DND-41 (cell line): Measurements from ENCODE around the gene TM9SF3.

Source experiments
- ATAC-seq: fragments of 200-7000 bp; cut with Tn5 transposase; 3 replicates; pipeline ENCODE4 v1.9.1; 2021; ENCODE audit warnings: low read depth; ENCODE audit not compliant: insufficient read depth
- DNase-seq: peaks from one replicate; pipeline ENCODE4 v3.0.0-alpha.2; 2020
- H2AFZ ChIP-seq: 2 replicates; pipeline ENCODE4 v1.6.0; 2012; ENCODE audit warnings: low read depth, low read length
- H3K27ac ChIP-seq: 2 replicates; pipeline ENCODE4 v1.5.1; 2012; ENCODE audit warnings: low read length, inconsistent platforms
- H3K27me3 ChIP-seq: fragments of 200-600 bp; sonication (generic); 2 replicates; pipeline ENCODE4 v1.6.0; 2012; ENCODE audit warnings: low read length, mild to moderate bottlenecking, inconsistent platforms; ENCODE audit not compliant: insufficient read depth, poor library complexity
- H3K36me3 ChIP-seq: 2 replicates; pipeline ENCODE4 v1.5.1; 2012; ENCODE audit warnings: low read length, inconsistent platforms; ENCODE audit not compliant: insufficient read depth
- H3K4me1 ChIP-seq: 2 replicates; pipeline ENCODE4 v1.5.1; 2012; ENCODE audit warnings: mild to moderate bottlenecking, low read length; ENCODE audit not compliant: insufficient read depth
- H3K4me2 ChIP-seq: 2 replicates; pipeline ENCODE4 v1.6.0; 2012; ENCODE audit warnings: mild to moderate bottlenecking, moderate library complexity, low read length, inconsistent platforms; ENCODE audit not compliant: insufficient read depth
- H3K4me3 ChIP-seq, 2 experiments: fragments of 200-600 bp in 1 of 2; shearing (Covaris generic) in 1 of 2; 2 replicates each; pipeline ENCODE4 v1.5.1; 2012 to 2016; ENCODE audit warnings: inconsistent platforms in 2 of 2, low read length in 2 of 2, mild to moderate bottlenecking in 2 of 2, low read depth in 1 of 2, moderate library complexity in 1 of 2
- H3K79me2 ChIP-seq: 2 replicates; pipeline ENCODE4 v1.6.0; 2012; ENCODE audit warnings: low read length, inconsistent platforms; ENCODE audit not compliant: insufficient read depth
- H3K9ac ChIP-seq: 2 replicates; pipeline ENCODE4 v1.6.0; 2012; ENCODE audit warnings: low read depth, mild to moderate bottlenecking, inconsistent platforms, low read length, moderate library complexity
- H3K9me3 ChIP-seq: 2 replicates; pipeline ENCODE4 v1.5.1; 2012; ENCODE audit warnings: low read length, moderate library complexity, mild to moderate bottlenecking, inconsistent platforms; ENCODE audit not compliant: insufficient read depth, severe bottlenecking
- H4K20me1 ChIP-seq: 2 replicates; pipeline ENCODE4 v1.6.0; 2012; ENCODE audit warnings: low read length; ENCODE audit not compliant: insufficient read depth
- CTCF ChIP-seq: IDR thresholded peaks from 2 replicates; pipeline ENCODE4 v1.5.1; 2012; ENCODE audit warnings: borderline replicate concordance, low read length, moderate library complexity, mild to moderate bottlenecking; ENCODE audit not compliant: poor library complexity, severe bottlenecking; ENCODE audit errors: extremely low read depth
- EZH2 ChIP-seq: IDR thresholded peaks from 3 replicates; pipeline ENCODE4 v1.6.1; 2012; ENCODE audit warnings: borderline replicate concordance, low read depth, mild to moderate bottlenecking, moderate library complexity, low read length, inconsistent platforms; ENCODE audit not compliant: severe bottlenecking

The TM9SF3 gene

GRCh38 chr10:96468845-96469244, 118.0 kb downstream of the TM9SF3 start:
- Histone ChIP-seq H3K36me3 (no peaks in the 10 kb centered on the region), H3K9me3 (no peaks in the 10 kb centered on the region), H3K79me2 (no peaks in the 10 kb centered on the region), H4K20me1 (no peaks in the 10 kb centered on the region), H3K27ac (0 out of 2 replicates have a peak overlapping the region, but pooled peaks have one; percentile 7), H3K4me1 (peaks cover 24% of the 10 kb centered on the region), H2AFZ (no peak overlapping the region), H3K4me3 (no peak overlapping the region), H3K27me3 (no peaks in the 10 kb centered on the region), H3K9ac (no peak overlapping the region), H3K4me2 (no peak overlapping the region)
- ATAC-seq: peak; percentile 54; the same call in 2 of the 3 replicates
- DNase-seq: peak; percentile 18
- no peak for TF ChIP-seq CTCF
- TF ChIP-seq EZH2: no peak
